PC-3 (cell line): Measurements from ENCODE around the gene SLC12A3. TPM values are rescaled to one million over a fixed set of nuclear protein-coding genes. Genes with fewer than 3 reads are reported as not detected.
A peak's percentile ranks its signal among the peaks of the same experiment; 100 is the strongest.

Source experiments
- ATAC-seq: fragments of 200-7000 bp; cut with Tn5 transposase; 2 replicates; pipeline ENCODE4 v1.9.1; 2020; ENCODE audit warnings: mild to moderate bottlenecking, moderate library complexity
- BruUV-seq: library from RNA; stranded (reverse); fragments of 400-500 nt; replicated peaks from 2 replicates; lab custom pipeline; 2021; lab: Mats Ljungman, UMichigan
- CTCF ChIA-PET: fragments of 300-600 bp; sonication (Branson Sonifier 250); formaldehyde crosslinking; loops from one replicate; lab custom pipeline; 2022; ENCODE audit warnings: antibody characterized with exemption; lab: Charles Lee
- POLR2A ChIA-PET: fragments of 300-600 bp; sonication (Branson Sonifier 250); formaldehyde crosslinking; loops from one replicate; lab custom pipeline; 2022; ENCODE audit warnings: antibody characterized with exemption; ENCODE audit not compliant: unreplicated experiment; lab: Charles Lee
- DNase-seq: peaks from one replicate; pipeline ENCODE4 v3.0.0-alpha.2; 2015
- H2AFZ ChIP-seq: fragments of 300-600 bp; sonication (generic); 2 replicates; pipeline ENCODE4 v1.6.0; 2016; ENCODE audit warnings: antibody characterized with exemption, low read length
- H3F3A ChIP-seq: fragments of 300-600 bp; sonication (generic); one replicate; pipeline ENCODE4 v1.6.0; 2017; ENCODE audit warnings: antibody characterized with exemption, low read length, control low read depth, mild to moderate bottlenecking; ENCODE audit not compliant: unreplicated experiment
- H3K27ac ChIP-seq: fragments of 300-600 bp; sonication (generic); 2 replicates; pipeline ENCODE4 v1.5.1; 2016; ENCODE audit warnings: mild to moderate bottlenecking, low read length
- H3K27me3 ChIP-seq: fragments of 300-600 bp; sonication (generic); 2 replicates; pipeline ENCODE4 v1.6.1; 2016; ENCODE audit warnings: low read length, mixed read lengths
- H3K36me3 ChIP-seq: fragments of 300-600 bp; sonication (generic); 2 replicates; pipeline ENCODE4 v1.6.1; 2016; ENCODE audit warnings: low read depth, mixed run types, low read length, mixed read lengths
- H3K4me1 ChIP-seq: fragments of 300-600 bp; sonication (generic); 2 replicates; pipeline ENCODE4 v1.5.1; 2016; ENCODE audit warnings: low read length; ENCODE audit not compliant: insufficient read depth
- H3K4me2 ChIP-seq: fragments of 300-600 bp; sonication (generic); 2 replicates; pipeline ENCODE4 v1.6.0; 2016; ENCODE audit warnings: low read length
- H3K4me3 ChIP-seq: fragments of 300-600 bp; sonication (generic); 2 replicates; pipeline ENCODE4 v1.5.1; 2016; ENCODE audit warnings: mild to moderate bottlenecking, low read length, mixed read lengths
- H3K79me2 ChIP-seq: fragments of 300-600 bp; sonication (generic); 2 replicates; pipeline ENCODE4 v1.6.1; 2017; ENCODE audit warnings: low read length, mixed read lengths
- H3K9ac ChIP-seq: fragments of 300-600 bp; sonication (generic); 2 replicates; pipeline ENCODE4 v1.6.0; 2016; ENCODE audit warnings: mild to moderate bottlenecking, low read length
- H3K9me2 ChIP-seq: fragments of 300-600 bp; sonication (generic); replicated peaks from 2 replicates; pipeline ENCODE4 v1.6.1; 2016; ENCODE audit warnings: mixed run types, low read length, mixed read lengths
- H3K9me3 ChIP-seq: fragments of 300-600 bp; sonication (generic); 2 replicates; pipeline ENCODE4 v1.6.1; 2016; ENCODE audit warnings: low read length, mixed read lengths
- H4K20me1 ChIP-seq: fragments of 300-600 bp; sonication (generic); 2 replicates; pipeline ENCODE4 v1.6.1; 2016; ENCODE audit warnings: low read length, mixed read lengths
- CTCF ChIP-seq: fragments of 300-600 bp; sonication (generic); conservative IDR thresholded peaks from 2 replicates; pipeline ENCODE4 v1.5.1; 2017; ENCODE audit warnings: antibody characterized with exemption, low read depth, mild to moderate bottlenecking, low read length
- EZH2 ChIP-seq: fragments of 300-600 bp; sonication (generic); IDR thresholded peaks from one replicate; pipeline ENCODE4 v1.6.1; 2017; ENCODE audit warnings: antibody characterized with exemption, mild to moderate bottlenecking, low read length; ENCODE audit not compliant: unreplicated experiment
- EZH2phosphoT487 ChIP-seq: fragments of 300-600 bp; sonication (generic); IDR thresholded peaks from 2 replicates; pipeline ENCODE4 v1.6.1; 2018; ENCODE audit warnings: mild to moderate bottlenecking, antibody characterized with exemption, low read length, borderline replicate concordance
- intact Hi-C: fragments of 100-400 bp; cut with micrococcal nuclease; formaldehyde crosslinking; loops from 2 replicates; pipeline ENCODE4 v1.9.0; 2023
- total RNA-seq: library from RNA; depleted of rRNA; stranded (reverse); fragments of >200 nt; gene quantifications from 2 replicates; pipeline ENCODE4 v1.2.3, GENCODE V29; 2014

SLC12A3 gene
- total RNA-seq, 1 experiment from 2014 or later: not detected

GRCh38 chr16:56919099-56919800 is 54.2 kb downstream of the SLC12A3 start:
- ATAC-seq (no peak), DNase-seq (peak; percentile 19)
- Histone ChIP-seq H3K9me3 (no peaks in the 10 kb centered on the region), H3K9ac (no peak overlapping the region), H3K36me3 (no peaks in the 10 kb centered on the region), H3K4me1 (no peaks in the 10 kb centered on the region), H3K79me2 (no peaks in the 10 kb centered on the region), H3K4me3 (no peak overlapping the region), H3F3A (no peaks in the 10 kb centered on the region), H4K20me1 (no peaks in the 10 kb centered on the region), H3K27me3 (no peaks in the 10 kb centered on the region), H3K27ac (no peak overlapping the region), H2AFZ (no peak overlapping the region), H3K4me2 (no peak overlapping the region), H3K9me2 (no peaks in the 10 kb centered on the region)
- no TSS peak for BruUV-seq
- TF ChIP-seq CTCF (no peak), EZH2 (no peak), EZH2phosphoT487 (no peak)
- CTCF ChIA-PET: no interaction called here
- POLR2A ChIA-PET: no interaction called here
- intact Hi-C loops: no loop called here

DNA sequence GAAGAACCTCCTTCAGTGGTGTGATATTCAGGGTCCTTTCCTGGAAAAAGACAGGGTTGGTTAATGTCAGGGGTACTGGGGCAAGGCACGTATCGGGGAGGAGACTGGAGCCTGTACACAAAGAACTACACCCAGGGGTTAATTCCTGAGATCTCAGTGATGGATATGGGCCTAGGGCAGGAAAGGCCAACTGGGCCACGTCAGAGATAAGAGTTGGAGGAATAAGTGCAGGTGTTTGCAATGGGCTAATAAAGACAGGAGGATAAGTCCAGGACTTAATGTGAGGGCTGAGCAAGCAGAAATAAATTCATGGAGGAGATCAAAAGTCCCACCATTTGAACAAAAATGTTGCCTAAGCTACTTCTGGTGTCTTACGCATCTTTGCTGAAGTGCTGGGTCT is 56.6 kb downstream of the SLC12A3 start:
- ChIA-PET CTCF (no interaction called here), POLR2A (no interaction called here)
- Histone ChIP-seq H3K9me2 (no peaks in the 10 kb centered on the region), H3K4me1 (no peaks in the 10 kb centered on the region), H4K20me1 (no peaks in the 10 kb centered on the region), H3K9ac (no peak overlapping the region), H3F3A (no peaks in the 10 kb centered on the region), H3K27ac (no peak overlapping the region), H3K79me2 (no peaks in the 10 kb centered on the region), H3K9me3 (no peaks in the 10 kb centered on the region), H3K4me2 (no peak overlapping the region), H3K27me3 (no peaks in the 10 kb centered on the region), H2AFZ (no peak overlapping the region), H3K4me3 (no peak overlapping the region), H3K36me3 (no peaks in the 10 kb centered on the region)
- intact Hi-C loops: no loop called here
- TF ChIP-seq CTCF (no peak), EZH2phosphoT487 (no peak)
- no peak for ATAC-seq
- BruUV-seq: no TSS peak
- no peak for DNase-seq

DNA sequence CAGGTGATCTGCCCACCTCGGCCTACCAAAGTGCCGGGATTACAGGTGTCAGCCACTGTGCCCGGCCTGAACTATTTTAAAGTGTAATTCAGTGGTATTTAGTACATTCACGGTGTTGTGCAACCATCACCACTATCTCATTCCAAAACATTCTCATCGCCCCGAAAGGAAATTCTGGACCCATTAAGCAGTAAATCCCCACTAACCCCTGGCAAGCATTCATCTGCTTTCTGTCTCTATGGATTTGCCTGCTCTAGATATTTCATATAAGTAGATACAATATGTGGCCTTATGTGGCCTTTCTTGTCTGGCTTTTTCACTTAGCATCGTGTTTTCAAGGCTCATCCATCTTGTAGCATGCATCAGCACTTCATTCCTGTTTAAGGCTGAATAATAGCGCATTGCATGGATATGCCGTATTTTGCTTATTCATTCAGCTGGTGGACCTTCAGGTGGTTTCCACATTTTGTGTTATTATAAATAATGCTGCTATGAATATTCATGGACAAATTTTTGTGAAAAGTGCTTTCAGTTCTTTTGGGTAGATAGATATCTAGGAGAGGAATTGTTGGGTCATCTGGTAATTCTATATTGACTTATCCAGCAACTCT is 58.6 kb downstream of the SLC12A3 start:
- ChIA-PET CTCF (no interaction called here), POLR2A (no interaction called here)
- Histone ChIP-seq H3K9me3 (no peaks in the 10 kb centered on the region), H3F3A (no peaks in the 10 kb centered on the region), H3K27me3 (no peaks in the 10 kb centered on the region), H3K79me2 (no peaks in the 10 kb centered on the region), H3K4me3 (no peak overlapping the region), H3K9ac (no peak overlapping the region), H3K4me1 (no peaks in the 10 kb centered on the region), H4K20me1 (no peaks in the 10 kb centered on the region), H2AFZ (no peak overlapping the region), H3K36me3 (no peaks in the 10 kb centered on the region), H3K9me2 (no peaks in the 10 kb centered on the region), H3K27ac (no peak overlapping the region), H3K4me2 (no peak overlapping the region)
- no peak for DNase-seq
- TF ChIP-seq CTCF (no peak), EZH2 (no peak), EZH2phosphoT487 (no peak)
- ATAC-seq: no peak
- no TSS peak for BruUV-seq
- intact Hi-C loops: no loop called here
